ENCODE measurements around the gene PFKL. TPM values are rescaled to one million over a fixed set of nuclear protein-coding genes. Genes with fewer than 3 reads are reported as not detected.

Gene PFKL
- total RNA-seq, 1 experiment from 2014 or later = 78.9 TPM

DNA sequence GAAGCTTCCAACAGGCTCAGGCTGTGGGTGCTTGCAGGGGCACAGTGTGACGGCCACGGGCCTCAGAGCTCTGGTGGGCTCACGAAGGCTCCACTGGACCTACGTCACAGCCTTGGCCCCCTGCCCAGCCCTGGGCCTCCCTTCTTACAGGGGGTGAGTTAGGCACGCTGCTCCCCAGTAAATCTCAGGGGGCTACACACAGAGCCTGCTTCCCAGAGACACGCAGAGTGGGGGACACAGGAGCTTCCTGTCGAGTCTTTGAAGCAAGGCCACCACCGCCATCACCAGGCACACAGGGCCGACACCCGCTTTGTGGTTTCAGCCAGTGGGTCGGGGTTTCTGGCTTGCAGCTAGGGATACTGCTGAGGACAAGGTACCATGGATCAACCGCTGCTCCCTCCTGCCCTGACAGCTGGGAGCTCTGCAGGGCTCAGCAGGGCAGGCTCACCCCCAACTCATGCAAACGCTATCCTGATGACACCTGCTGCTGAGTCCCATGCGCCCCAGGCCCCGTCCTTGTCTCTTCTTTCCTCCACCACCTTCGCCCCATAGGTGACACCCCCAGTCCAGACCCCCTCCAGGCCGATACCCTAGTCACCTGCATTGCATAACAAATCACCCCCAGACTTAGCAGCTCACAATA lies 44.8 kb downstream of the PFKL start:
- intact Hi-C loops (cut with micrococcal nuclease; ENCODE audit: unreplicated experiment) = no loop called here
- Mint-ChIP-seq H3K27ac (ENCODE audit: unreplicated experiment) (no peak overlapping the region), H3K4me1 (ENCODE audit: low read depth, unreplicated experiment) (no peaks in the 10 kb centered on the region), H3K9me3 (ENCODE audit: low read depth, unreplicated experiment) (no peaks in the 10 kb centered on the region), H3K4me3 (ENCODE audit: low read depth, unreplicated experiment) (no peak overlapping the region), H3K36me3 (ENCODE audit: insufficient read depth, unreplicated experiment) (peaks cover 2% of the 10 kb centered on the region), H3K27me3 (ENCODE audit: unreplicated experiment) (peaks cover 43% of the 10 kb centered on the region)
- no TSS peak for BruUV-seq (replicated peaks)
- CTCF ChIA-PET = no interaction called here
- TF ChIP-seq, protein P1, sequence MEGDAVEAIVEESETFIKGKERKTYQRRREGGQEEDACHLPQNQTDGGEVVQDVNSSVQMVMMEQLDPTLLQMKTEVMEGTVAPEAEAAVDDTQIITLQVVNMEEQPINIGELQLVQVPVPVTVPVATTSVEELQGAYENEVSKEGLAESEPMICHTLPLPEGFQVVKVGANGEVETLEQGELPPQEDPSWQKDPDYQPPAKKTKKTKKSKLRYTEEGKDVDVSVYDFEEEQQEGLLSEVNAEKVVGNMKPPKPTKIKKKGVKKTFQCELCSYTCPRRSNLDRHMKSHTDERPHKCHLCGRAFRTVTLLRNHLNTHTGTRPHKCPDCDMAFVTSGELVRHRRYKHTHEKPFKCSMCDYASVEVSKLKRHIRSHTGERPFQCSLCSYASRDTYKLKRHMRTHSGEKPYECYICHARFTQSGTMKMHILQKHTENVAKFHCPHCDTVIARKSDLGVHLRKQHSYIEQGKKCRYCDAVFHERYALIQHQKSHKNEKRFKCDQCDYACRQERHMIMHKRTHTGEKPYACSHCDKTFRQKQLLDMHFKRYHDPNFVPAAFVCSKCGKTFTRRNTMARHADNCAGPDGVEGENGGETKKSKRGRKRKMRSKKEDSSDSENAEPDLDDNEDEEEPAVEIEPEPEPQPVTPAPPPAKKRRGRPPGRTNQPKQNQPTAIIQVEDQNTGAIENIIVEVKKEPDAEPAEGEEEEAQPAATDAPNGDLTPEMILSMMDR (IDR thresholded peaks at IDR 0.05; ENCODE audit: unreplicated experiment) = no peak
- no peak for DNase-seq

DNA sequence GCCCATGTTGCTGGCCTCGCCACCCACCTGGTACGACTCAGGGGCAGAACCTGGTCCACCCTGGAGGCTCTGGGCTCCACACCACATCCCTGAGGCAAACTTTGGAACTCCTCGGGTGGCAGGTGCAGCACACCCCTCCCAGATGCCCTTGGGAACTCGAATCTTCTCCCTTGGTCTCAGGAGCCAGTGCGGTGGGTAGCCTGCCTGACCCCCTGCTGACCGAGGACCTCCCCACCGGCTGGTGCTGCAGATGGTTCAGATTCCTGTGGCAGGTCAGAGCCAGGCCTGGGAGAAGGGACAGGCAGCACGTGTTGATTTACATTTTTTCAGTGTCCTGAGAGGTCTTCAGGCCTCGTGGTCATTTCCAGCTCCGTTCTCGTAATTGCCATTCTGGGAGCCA lies 45.6 kb downstream of the PFKL start:
- BruUV-seq (replicated peaks) = no TSS peak

DNA sequence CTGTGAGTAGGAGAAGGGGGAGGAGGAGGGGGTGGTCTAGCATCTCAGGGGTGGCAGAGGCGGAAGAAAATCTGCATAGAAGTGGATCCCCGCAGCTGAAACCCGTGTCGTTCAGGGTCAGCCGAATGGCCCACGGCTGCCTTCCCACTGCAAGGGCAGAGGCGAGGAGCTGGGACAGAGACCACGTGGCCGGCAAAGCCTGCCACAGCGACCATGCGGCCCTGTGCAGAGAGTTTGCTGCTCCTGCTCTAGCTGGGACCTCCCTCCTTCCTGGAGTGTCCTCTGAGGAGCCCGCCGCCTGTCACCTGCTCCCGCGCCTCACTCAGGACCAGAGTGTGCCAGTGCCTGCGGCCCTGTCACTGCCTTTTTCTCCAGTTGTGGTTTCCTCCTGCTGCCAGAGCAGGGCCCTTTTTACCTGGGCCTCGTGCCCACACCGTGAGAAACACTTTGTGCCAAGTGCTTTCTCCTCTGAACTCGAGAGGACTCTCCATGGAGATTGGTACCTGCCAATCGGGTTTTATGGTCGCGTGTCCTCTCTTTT lies 48.1 kb downstream of the PFKL start:
- CTCF ChIA-PET = no interaction called here
- no peaks in the 10 kb centered on the region for H3K9me3 Mint-ChIP-seq (ENCODE audit: low read depth, unreplicated experiment)
- no peak overlapping the region for H3K4me3 Mint-ChIP-seq (ENCODE audit: low read depth, unreplicated experiment)
- no peak overlapping the region for H3K27ac Mint-ChIP-seq (ENCODE audit: unreplicated experiment)
- no peaks in the 10 kb centered on the region for H3K4me1 Mint-ChIP-seq (ENCODE audit: low read depth, unreplicated experiment)
- no peak for DNase-seq
- peaks cover 60% of the 10 kb centered on the region for H3K27me3 Mint-ChIP-seq (ENCODE audit: unreplicated experiment)
- no TSS peak for BruUV-seq (replicated peaks)
- intact Hi-C loops (cut with micrococcal nuclease; ENCODE audit: unreplicated experiment) = no loop called here
- H3K36me3 Mint-ChIP-seq (ENCODE audit: insufficient read depth, unreplicated experiment) = no peaks in the 10 kb centered on the region
- TF ChIP-seq, protein P1 (IDR thresholded peaks at IDR 0.05; ENCODE audit: unreplicated experiment) = no peak

More for the DNA sequence above, 45.6 kb downstream of the PFKL start:
- Mint-ChIP-seq H3K4me1 (ENCODE audit: low read depth, unreplicated experiment) (no peaks in the 10 kb centered on the region), H3K36me3 (ENCODE audit: insufficient read depth, unreplicated experiment) (no peaks in the 10 kb centered on the region), H3K27me3 (ENCODE audit: unreplicated experiment) (peaks cover 44% of the 10 kb centered on the region), H3K27ac (ENCODE audit: unreplicated experiment) (no peak overlapping the region), H3K4me3 (ENCODE audit: low read depth, unreplicated experiment) (no peak overlapping the region), H3K9me3 (ENCODE audit: low read depth, unreplicated experiment) (no peaks in the 10 kb centered on the region)
- TF ChIP-seq, protein P1 (IDR thresholded peaks at IDR 0.05; ENCODE audit: unreplicated experiment) = no peak
- no peak for DNase-seq
- intact Hi-C loops (cut with micrococcal nuclease; ENCODE audit: unreplicated experiment) = no loop called here
- CTCF ChIA-PET = no interaction called here

DNA sequence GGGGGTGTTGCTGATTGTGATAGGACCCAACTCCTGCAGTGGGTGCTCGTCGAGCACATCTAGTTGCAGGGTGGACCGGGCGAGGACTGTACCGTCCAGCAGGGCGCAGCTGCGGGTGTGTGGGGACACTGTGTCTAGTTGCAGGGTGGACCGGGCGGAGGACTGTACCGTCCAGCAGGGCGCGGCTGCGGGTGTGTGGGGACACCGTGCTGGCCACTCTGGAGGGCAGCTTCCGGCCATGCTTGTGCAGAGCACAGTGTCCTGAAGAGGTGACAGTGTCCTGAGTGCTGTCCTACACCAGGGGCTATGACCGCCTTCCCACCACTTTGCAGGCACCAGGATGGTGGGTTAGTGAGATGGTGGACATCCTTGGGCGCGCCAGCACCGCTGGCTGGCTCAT lies 49.0 kb downstream of the PFKL start:
- no peak overlapping the region for H3K27ac Mint-ChIP-seq (ENCODE audit: unreplicated experiment)
- H3K36me3 Mint-ChIP-seq (ENCODE audit: insufficient read depth, unreplicated experiment) = no peaks in the 10 kb centered on the region
- TF ChIP-seq, protein P1 (IDR thresholded peaks at IDR 0.05; ENCODE audit: unreplicated experiment) = no peak
- no peak for DNase-seq
- H3K27me3 Mint-ChIP-seq (ENCODE audit: unreplicated experiment) = peaks cover 68% of the 10 kb centered on the region
- CTCF ChIA-PET = no interaction called here
- H3K9me3 Mint-ChIP-seq (ENCODE audit: low read depth, unreplicated experiment) = no peaks in the 10 kb centered on the region
- no TSS peak for BruUV-seq (replicated peaks)
- intact Hi-C loops (cut with micrococcal nuclease; ENCODE audit: unreplicated experiment) = no loop called here
- H3K4me1 Mint-ChIP-seq (ENCODE audit: low read depth, unreplicated experiment) = no peaks in the 10 kb centered on the region
- no peak overlapping the region for H3K4me3 Mint-ChIP-seq (ENCODE audit: low read depth, unreplicated experiment)

Measured in Calu3 (cell line).